PFSK-1 (cell line): ENCODE measurements around the gene KATNAL1.

Experiments
- FOXP2 ChIP-seq: optimal IDR thresholded peaks from 2 replicates; pipeline ENCODE3; 2011; ENCODE audit warnings: borderline replicate concordance, control low read depth, inconsistent platforms; ENCODE audit not compliant: insufficient read depth; ENCODE audit errors: extremely low read length, extremely low read depth
- POLR2AphosphoS5 ChIP-seq: IDR thresholded peaks from 2 replicates; pipeline ENCODE4 v1.6.1; 2012; ENCODE audit warnings: low read depth, mild to moderate bottlenecking, control low read depth, low read length, moderate library complexity
- TAF1 ChIP-seq: IDR thresholded peaks from 2 replicates; pipeline ENCODE4 v1.6.1; 2012; ENCODE audit warnings: low read length, control low read depth, borderline replicate concordance; ENCODE audit not compliant: insufficient read depth

- TF ChIP-seq TAF1 (no peak), POLR2AphosphoS5 (no peak), FOXP2 (no peak)
These were observed 48.5 kb upstream of the KATNAL1 start for GRCh38 chr13:30355839-30356238.
